Measurements from ENCODE around the gene ANO2. TPM values are rescaled to one million over a fixed set of nuclear protein-coding genes. Genes with fewer than 3 reads are reported as not detected.

ANO2 gene
- total and polyA plus RNA-seq, 8 donors, result 0.44 to 16.9 (median 3.8) TPM; not detected in 1

- Histone ChIP-seq H3K27ac (no peak overlapping the region), H3K4me1 (no peaks in the 10 kb centered on the region), H3K36me3 (no peaks in the 10 kb centered on the region), H3K4me3 (no peak overlapping the region), H3K27me3 (peaks cover 0 to 10% (median 0%) of the 10 kb centered on the region in 3 donors), H3K9me3 (no peaks in the 10 kb centered on the region)
- DNase-seq, result no peak
- 66 to 80% (median 77%) methylated on average over 2 to 4 of the region's 4 CpGs for WGBS, 5 donors
- no peak for TF ChIP-seq POLR2AphosphoS5 (IDR thresholded peaks at IDR 0.05)
- no peak for TF ChIP-seq CTCF (IDR thresholded peaks at IDR 0.05)
- TF ChIP-seq EP300 (IDR thresholded peaks at IDR 0.05), result no peak
- TF ChIP-seq POLR2A (IDR thresholded peaks at IDR 0.05), result no peak
- intact Hi-C loops (cut with DNase I; ENCODE audit: low total_unique reads), result no loop called here
Measured at GRCh38 chr12:5927732-5928516, 17.1 kb downstream of the ANO2 start.

GRCh38 chr12:5925646-5926045 lies 19.4 kb downstream of the ANO2 start:
- Histone ChIP-seq H3K4me1 (no peaks in the 10 kb centered on the region), H3K27me3 (peaks cover 0 to 18% (median 0%) of the 10 kb centered on the region in 3 donors), H3K4me3 (no peak overlapping the region), H3K27ac (no peak overlapping the region), H3K36me3 (no peaks in the 10 kb centered on the region), H3K9me3 (no peaks in the 10 kb centered on the region)
- TF ChIP-seq POLR2A (IDR thresholded peaks at IDR 0.05) (no peak), POLR2AphosphoS5 (IDR thresholded peaks at IDR 0.05) (no peak), CTCF (IDR thresholded peaks at IDR 0.05) (no peak), EP300 (IDR thresholded peaks at IDR 0.05) (no peak)
- 79 to 82% (median 81%) methylated on average over 9 of the region's 9 CpGs for WGBS, 5 donors
- DNase-seq, result no peak
- intact Hi-C loops (cut with DNase I; ENCODE audit: low total_unique reads), result no loop called here

GRCh38 chr12:5924342-5924741 lies 20.7 kb downstream of the ANO2 start:
- intact Hi-C loops (cut with DNase I; ENCODE audit: low total_unique reads), result no loop called here
- Histone ChIP-seq H3K9me3 (no peaks in the 10 kb centered on the region), H3K36me3 (no peaks in the 10 kb centered on the region), H3K4me1 (no peaks in the 10 kb centered on the region), H3K27ac (no peak overlapping the region), H3K4me3 (no peak overlapping the region), H3K27me3 (peaks cover 0 to 14% (median 0%) of the 10 kb centered on the region in 3 donors)
- TF ChIP-seq POLR2AphosphoS5 (IDR thresholded peaks at IDR 0.05), result no peak
- TF ChIP-seq CTCF (IDR thresholded peaks at IDR 0.05), result no peak
- TF ChIP-seq EP300 (IDR thresholded peaks at IDR 0.05), result no peak
- TF ChIP-seq POLR2A (IDR thresholded peaks at IDR 0.05), result no peak
- DNase-seq, result no peak
- WGBS, 5 donors, result 42 to 72% (median 62%) methylated on average over 7 of the region's 7 CpGs

GRCh38 chr12:5923751-5924150 lies 21.3 kb downstream of the ANO2 start:
- 29 to 49% (median 41%) methylated on average over 5 of the region's 5 CpGs for WGBS, 5 donors
- Histone ChIP-seq H3K4me1 (no peaks in the 10 kb centered on the region), H3K9me3 (no peaks in the 10 kb centered on the region), H3K36me3 (no peaks in the 10 kb centered on the region), H3K27me3 (peaks cover 0 to 14% (median 0%) of the 10 kb centered on the region in 3 donors), H3K27ac (no peak overlapping the region), H3K4me3 (no peak overlapping the region)
- intact Hi-C loops (cut with DNase I; ENCODE audit: low total_unique reads), result no loop called here
- DNase-seq, result no peak
- TF ChIP-seq POLR2AphosphoS5 (IDR thresholded peaks at IDR 0.05) (no peak), POLR2A (IDR thresholded peaks at IDR 0.05) (no peak), EP300 (IDR thresholded peaks at IDR 0.05) (no peak), CTCF (IDR thresholded peaks at IDR 0.05) (no peak)

Measured in stomach (tissue), 9 donors.